COLO668 (cell line): ENCODE results near the gene GPBP1L1.

Experiments
- DNase-seq: peaks from one replicate; lab custom pipeline; 2025; ENCODE audit not compliant: unreplicated experiment; lab: John Stamatoyannopoulos, UW

GPBP1L1 gene

GRCh38 chr1:45643321-45643720, 43.0 kb downstream of the GPBP1L1 start:
- no peak for DNase-seq

- no peak for DNase-seq
Measured at GRCh38 chr1:45640293-45640692, 46.0 kb downstream of the GPBP1L1 start.

DNA sequence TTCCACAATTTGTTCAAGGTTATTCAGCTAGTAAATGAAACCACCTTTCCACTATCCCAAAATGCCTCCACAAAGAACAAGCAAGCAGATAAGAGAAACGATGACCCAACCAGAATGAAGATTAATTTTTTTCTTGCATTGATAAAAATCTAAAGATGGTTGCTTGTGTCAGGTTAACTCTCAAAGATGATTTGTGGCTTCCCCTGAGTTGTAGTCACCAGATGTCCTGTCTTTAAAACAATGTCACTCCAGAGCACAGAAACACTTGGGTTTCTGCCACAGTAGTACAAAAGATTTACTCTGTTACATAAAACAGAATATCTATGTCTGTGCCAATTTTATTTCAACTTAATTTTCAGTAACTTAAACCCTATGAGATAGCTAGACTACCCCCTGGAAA, 51.1 kb downstream of the GPBP1L1 start:
- DNase-seq = no peak

GRCh38 chr1:45630429-45630828, 55.9 kb downstream of the GPBP1L1 start:
- no peak for DNase-seq

GRCh38 chr1:45629035-45629434, 57.3 kb downstream of the GPBP1L1 start:
- DNase-seq = no peak

GRCh38 chr1:45623972-45624371, 62.4 kb downstream of the GPBP1L1 start, which contains the start of gene CCDC17:
CCDC17 (minus strand) TSS chr1:45624054; CDS start chr1:45623909, 145 bp downstream.
- DNase-seq = no peak

DNA sequence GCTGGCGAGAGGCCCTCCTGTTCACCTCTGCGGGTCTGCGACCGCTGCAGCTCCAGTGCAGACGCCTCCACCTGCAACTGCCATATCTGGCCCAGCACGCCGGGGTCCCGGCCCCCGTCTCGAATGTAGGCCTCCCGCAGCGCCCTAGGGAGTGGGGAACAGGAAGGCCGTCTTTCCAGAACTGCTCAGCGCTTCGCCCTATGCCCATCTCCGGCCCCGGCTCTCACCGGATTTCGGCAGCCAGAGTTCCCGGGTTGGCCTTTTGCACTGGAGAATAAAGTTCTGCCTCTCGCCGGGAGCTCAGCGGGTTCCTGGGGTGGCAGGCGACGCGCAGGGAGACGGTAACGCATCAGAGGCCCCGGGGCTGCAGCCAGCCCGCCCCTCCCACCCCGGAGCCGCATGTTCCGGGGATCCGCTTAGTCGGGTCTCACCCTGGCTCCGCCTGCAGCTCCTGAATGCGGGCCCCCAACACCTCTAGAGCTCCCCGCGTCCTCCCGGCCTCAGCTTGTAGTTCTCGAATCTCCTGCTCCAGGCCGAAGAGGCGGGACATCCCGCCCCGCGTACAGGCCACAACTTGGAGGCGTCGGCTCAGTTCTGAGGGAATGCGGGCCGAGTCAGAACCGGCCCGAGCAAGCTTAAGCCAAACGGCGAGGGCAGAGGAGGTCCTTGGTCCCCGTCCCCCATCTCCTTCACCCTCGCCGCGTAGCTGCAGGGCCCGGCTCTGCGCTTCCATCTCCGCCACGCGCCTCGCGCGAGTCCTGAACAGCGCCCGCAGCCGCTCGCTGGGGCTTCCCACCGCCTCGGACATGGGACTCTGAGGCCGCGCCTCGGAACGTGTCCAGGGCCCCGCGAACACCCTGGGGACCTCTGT, 63.6 kb downstream of the GPBP1L1 start:
- DNase-seq = no peak

DNA sequence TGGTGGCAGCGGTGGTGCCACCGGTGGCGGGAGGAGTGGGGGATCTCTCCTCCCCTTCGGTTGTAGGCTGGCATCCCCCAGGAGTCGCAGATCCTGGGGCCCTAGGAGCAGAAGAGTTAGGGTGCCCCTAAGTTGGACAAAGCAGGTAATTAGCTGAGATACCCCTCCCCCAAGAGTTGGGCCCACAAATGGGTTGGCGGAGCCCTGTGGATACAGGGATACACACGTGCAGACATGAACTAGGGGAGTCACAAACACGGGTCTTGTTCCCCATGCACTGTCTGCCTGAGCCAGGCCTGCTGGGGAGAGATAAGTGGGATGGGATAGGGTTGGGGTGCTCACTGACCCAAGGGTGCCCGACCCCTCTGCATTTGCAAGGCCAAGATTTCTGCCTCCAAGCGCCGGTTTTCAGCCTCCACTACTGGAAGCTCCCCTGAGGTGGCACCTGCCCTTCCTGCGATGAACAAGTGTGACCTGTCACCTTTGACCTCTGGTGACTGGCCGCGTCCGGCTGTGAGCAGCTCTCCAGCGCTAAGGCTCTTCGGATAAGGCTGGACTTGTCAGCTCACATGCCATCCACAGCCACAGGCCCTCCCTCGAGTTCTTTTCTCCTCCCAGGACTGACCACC, 64.3 kb downstream of the GPBP1L1 start:
- DNase-seq = no peak

DNA sequence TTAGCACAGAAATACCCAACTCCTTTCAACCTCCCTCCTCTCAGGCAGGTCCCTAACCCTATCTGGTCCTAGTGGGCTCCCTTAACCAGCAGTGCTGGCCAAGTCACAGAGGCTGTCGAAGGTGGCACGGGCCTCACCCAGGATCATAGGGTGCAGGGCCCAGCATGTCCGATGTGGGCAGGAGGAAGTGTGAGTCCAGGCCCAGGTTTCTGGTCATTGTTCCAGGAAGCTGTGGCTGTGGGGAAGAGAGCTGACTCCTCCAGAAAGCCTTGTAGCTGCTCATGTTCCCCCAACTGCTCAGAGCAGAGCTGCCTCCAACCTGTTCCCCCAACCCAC, 64.9 kb downstream of the GPBP1L1 start:
- DNase-seq = no peak

DNA sequence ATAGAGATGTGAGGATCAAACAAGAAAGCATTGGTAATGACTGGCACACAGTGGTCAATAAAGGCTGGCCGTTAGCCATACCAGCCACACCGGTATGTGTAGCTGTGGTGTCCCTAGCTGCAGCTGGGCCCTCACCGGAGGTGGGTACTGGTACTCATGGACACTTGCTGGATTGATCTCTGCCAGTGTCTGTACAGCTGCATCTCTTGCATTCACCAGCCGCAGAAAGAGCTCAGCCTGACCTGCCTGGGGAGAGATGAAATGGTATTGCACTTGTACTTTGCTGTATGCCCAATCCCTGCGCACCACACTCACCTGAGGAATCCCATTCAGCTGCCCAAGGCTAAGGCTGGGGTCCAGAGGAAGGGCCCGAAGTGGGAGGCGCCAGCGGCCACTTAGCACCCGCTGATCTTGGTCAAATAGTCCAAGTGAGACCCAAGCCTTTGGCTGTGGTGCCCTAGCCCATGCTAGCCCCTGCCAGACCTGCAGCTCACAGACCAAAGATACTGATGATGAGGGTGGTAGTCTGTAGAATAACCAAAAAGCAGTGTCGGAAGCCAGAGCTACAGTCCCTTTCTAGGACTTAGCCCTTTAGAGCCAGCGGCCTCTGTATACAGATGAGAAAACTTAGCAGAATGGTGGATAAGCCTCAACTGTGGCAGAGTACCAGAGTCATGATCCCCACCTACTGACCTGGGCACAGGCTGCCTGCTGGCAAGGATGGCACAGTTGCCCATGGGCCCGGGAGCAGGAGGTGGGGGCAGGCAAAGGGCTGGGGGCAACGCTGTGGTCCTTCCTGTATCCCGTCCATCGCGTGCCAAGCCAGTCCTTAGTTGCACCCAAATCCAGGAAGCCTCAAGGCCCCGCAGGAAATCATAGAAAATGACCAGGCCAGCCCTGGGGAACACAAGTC, 65.5 kb downstream of the GPBP1L1 start:
- no peak for DNase-seq

GRCh38 chr1:45619149-45619921, 67.0 kb downstream of the GPBP1L1 start:
- no peak for DNase-seq

DNA sequence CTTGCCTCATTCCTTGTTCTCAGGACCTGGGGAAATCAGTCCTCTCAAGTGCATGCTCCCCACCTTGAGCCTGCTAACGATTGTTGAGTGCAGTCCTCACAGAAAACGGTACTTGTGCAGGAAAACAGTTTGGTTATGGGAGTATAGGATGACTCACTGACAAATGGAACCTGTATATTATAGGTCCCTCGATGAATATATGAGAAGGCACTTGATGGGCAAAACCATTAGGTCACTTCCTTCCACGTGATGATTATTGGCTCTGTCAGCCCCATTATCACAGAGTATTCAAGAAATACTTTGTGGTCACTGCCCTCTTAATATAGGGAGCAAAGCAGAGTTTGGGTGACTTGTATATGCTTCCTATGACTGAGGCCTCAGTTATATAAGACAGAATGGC, 68.7 kb downstream of the GPBP1L1 start:
- no peak for DNase-seq

GRCh38 chr1:45615885-45616284, 70.4 kb downstream of the GPBP1L1 start:
- DNase-seq = no peak

- DNase-seq = no peak
Measured at GRCh38 chr1:45612941-45613579, 73.3 kb downstream of the GPBP1L1 start.

- no peak for DNase-seq
Measured at GRCh38 chr1:45610589-45611226, 75.6 kb downstream of the GPBP1L1 start.

DNA sequence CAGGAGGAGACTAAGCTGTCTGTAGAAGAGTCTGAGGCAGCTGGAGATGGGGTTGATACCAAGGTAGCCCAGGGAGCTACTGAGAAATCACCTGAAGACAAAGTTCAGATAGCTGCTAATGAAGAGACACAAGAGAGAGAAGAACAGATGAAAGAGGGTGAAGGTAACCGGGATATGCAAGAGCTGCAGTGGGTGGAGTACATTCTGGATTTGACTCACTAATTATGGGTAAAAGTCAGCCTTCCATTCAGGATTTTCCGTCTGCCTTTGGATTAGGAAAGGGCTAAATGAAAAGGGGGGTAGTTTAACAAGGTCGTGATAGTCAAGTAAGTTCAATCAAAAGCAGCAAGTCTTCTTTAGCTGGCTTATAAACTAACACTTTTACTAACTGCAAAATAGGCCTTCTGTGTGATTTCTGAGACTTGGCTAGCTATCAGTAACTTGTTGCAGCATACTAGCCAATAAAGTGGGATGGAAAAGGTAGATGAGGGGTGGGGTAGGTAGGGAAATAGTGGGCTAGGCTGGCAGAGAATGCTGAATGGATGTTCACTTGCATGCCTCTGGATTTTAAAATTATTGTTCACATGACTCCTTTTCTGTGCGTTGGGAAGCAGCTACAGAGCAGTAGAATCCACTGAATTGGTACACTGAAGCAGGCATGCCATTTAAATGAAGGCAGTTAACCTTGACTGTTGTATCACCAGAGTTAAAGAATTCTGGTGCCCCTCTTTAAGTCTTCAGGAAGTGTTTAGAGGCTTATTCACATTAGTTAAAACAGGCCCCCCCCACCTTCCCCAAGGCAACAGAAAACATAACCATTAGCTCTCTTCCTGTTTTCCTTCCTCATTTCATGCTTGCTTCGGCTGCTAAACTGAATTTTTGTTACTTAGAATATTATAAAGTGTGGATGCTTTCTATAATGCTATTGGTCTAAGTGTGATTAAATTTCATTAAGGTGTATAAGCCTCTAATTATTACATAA, 77.9 kb downstream of the GPBP1L1 start:
- no peak for DNase-seq

GRCh38 chr1:45607404-45608074, 78.8 kb downstream of the GPBP1L1 start:
- no peak for DNase-seq

GRCh38 chr1:45604239-45604638, 82.1 kb downstream of the GPBP1L1 start:
- DNase-seq = no peak
